Pulmonary artery endothelial cell (primary cell): ENCODE results near the gene ZDHHC18. TPM values are rescaled to one million over a fixed set of nuclear protein-coding genes. Genes with fewer than 3 reads are reported as not detected.
"Not testable (repeated sequence)": the region's sequence is repeated elsewhere in the genome, so short reads cannot be mapped to it uniquely, and the experiment has no call there.

Experiments
- DNase-seq: peaks from one replicate; pipeline ENCODE4 v3.0.0-alpha.2; 2011; ENCODE audit warnings: low read depth, low spot score
- total RNA-seq: library from RNA; depleted of rRNA; stranded (reverse); fragments of >200 nt; gene quantifications from 2 replicates; pipeline ENCODE4 v1.2.3, GENCODE V29; 2014

The ZDHHC18 gene
- total RNA-seq, 1 donor from 2014 or later: 6.5 TPM

DNA sequence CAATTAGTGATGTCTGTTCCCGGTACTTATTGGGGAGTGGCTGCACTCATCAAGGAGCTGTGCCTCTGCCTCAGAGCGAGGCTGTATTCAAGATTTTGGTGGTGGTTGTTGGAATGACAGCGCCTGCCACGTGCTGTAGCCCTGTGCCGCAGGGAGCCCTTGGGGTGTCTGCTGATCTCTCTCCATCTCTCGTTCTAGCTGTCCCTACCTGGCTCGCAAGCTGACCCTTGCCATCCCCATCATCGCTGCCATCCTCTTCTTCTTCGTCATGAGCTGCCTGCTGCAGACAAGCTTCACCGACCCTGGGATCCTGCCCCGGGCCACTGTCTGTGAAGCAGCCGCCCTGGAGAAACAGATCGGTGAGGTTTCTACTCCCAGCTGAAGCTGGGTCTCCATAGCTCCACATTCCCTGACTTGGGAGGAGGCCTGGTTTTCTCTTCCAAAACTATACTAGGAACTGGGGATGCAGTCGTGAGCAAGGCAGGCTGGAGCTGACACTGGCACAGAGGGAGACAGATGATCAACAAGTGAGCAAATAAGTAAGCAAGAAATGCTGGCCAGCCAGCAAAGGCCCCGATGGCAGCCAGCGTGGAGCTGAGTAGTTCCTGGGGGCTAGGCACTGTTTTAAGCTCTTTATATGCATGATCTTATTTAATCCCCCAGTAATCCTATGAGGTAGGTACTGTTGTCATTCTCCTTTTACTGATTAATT, 5.9 kb downstream of the ZDHHC18 start:
- DNase-seq: no peak

DNA sequence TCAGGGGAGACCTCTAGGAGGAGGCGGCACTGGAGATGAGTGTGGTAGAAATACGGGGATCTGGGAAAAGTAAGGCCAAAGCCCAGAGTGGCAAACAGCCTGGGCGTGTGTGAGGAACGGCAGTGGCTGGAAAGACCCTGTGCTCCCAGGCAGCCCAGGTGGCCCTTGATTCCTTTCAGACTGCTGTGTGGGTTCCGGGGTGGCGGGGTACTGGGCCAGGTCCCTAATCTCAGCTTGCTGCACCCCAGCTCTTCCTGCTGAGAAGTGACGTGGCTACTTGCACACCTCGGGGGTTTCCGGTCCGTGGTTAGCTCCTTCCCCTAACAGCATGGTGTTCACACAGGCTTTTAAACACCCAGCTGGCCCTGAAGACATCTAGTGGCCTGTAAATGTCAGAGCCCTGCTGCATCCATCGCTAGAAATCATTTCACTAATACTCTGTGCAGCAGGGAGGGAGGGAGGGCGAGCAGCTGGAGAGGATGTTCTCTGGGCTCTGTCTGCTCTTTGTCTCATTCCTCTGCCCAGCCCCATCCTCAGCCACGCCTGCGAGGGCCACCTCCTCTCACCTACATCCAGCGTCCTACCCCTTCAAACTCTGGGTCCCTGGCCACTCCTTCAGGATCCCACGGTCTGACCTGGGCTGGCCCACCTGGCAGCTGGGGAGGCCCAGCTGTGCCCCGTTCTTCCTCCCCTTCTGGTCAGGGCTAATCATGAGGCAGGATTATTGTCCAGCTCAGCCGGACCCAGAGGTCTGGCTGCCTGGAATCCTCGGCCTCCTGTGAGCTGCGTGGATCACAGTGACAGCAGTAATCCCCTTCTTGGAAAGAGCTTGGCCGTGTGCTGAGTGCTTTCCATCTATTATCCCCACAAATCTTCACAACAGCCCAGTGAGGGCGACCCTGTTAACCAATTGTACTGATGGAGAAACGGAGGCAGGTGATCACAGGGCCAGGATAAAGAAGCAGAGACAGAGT, 7.2 kb downstream of the ZDHHC18 start:
- no peak for DNase-seq

DNA sequence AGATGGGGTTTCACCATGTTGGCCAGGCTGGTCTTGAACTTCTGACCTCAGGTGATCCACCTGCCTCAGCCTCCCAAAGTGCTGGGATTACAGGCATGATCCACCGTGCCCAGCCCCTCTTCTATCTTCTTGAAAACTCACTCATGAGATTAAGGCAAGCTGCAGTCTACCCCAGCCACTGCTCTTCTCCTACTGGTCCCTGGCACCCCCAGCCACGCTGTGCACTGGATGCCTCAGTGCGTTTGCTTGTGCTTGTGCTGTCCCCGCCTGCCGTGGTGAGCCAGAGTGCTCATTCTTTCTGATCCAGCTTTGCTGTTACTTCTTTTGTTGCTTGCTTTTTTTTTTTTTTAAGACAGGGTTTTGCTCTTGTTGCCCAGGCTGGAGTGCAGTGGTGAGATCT, 11.2 kb downstream of the ZDHHC18 start:
- not testable (repeated sequence) for DNase-seq

DNA sequence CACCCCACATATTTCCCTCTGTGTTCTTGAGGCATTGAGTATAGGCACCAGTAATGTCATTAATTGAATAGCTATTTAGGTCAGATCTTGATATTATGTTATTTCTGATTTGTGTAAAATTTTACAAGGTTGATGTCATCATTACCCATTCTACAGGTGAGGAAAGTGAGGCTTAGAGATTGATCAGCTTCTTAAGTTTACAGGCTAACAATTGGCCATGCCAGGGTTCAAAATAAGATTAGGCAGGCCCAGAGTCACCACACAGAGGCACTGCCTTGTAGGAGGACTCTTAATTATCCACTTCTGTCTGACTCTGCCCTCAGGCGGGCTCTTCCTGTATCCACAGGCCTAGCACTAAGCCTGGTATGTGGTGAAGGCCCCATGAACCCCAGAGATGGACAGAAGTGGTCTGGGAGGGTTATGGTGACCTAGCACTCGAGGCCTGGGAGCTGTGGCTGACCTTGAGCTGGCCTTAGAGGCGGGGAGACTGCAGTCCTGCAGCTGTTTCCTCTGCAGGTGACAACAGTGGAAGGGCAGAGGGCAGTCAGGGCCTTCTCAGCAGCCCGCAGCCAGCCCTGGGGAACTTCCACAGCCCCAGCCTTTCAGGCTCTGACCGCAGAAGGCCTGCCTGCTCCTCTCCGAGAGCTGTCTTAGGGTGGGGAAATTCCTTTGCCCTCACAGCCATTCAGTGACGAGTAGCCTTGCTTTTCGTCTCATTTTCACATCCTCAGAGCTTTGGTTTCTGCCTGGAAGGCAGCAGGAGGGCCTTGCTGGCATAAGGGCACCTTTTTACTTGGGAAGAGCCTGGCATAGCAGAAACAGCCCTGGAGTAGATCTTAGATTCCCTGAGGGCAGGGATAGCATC, 12.2 kb downstream of the ZDHHC18 start:
- DNase-seq: no peak

DNA sequence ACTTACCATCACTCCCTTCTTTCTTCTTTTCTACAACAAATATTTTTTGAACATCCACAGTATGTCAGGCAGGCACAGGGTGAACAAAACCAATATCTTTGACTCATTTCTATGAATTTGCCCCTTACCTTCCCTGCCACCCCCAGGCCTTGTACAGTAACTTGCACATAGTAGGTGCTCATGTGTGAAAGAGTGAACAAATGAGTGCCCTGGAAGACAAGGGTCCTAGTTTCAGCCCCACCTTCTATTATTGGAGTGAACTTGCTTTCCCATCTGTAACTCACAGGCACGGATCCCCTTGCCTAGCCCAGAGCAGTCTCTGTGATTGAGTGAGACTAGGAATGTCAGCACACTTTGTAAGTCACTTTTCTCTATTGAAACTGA, 12.8 kb downstream of the ZDHHC18 start:
- no peak for DNase-seq

DNA sequence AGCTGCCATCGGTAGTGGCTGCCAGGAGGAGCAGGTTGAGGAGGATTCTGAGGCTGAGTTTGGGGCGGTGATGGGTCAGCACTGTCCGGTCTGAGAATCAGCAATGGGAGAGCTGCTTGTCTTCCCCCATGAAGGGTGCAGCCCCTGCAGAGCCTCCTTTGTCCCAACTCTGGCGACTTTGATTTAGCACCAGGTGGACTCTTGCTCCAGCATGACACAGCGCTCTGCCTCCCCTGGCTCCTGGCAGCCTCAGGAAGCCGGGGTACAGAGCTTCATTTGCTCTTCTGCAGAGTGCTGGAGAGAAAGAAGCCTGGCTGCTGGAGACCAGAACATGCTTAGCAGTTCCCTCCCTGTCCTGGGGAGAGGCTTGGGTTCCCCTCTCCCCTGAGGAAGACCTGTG, 13.3 kb downstream of the ZDHHC18 start:
- no peak for DNase-seq

DNA sequence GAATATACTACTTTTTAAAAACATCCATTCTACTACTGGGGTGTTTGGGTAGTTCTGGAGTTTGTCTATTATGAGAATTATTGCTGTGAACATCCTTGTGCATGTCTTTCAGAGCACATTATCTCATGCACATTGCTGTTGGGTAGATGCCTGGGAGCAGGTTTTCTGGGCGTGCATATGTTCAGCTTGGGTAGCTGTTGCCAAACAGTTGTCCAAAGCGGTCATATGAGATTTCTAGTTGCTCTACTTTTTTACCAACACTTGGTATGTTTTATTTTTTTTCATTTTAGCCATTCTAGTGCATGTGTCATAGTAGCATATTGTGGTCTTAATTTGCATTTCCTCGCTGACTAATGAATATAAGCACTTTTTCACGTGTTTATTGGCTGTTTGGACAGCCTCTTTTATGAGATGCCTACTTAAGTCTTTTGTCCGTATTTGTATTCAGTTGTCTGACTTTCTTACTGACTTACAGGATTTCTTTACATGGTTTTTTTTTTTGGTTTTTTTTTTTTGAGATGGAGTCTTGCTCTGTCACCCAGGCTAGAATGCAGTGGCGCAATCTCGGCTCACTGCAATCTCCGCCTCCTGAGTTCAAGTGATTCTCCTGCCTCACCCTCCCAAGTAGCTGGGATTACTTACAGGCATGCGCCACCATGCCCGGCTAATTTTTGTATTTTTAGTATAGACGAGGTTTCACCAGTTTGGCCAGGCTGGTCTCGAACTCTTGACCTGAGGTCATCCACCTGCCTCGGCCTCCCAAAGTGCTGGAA, 18.1 kb downstream of the ZDHHC18 start:
- no peak for DNase-seq

DNA sequence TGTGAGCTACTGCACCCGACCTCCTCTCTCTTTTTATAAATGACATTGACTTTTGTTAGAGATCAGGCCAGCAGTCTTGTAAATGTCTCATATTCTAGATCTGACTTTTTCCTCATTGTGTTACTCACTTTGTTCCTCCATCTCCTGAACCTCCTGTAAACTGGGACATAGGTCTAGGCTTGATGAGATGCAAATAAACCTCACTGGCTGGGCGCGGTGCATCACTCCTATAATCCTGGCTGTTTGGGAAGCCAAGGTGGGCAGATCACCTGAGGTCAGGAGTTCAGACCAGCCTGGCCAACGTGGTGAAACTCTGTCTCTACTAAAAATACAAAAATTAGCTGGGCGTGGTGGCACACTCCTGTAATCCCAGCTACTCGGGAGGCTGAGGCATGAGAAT, 21.3 kb downstream of the ZDHHC18 start:
- not testable (repeated sequence) for DNase-seq

DNA sequence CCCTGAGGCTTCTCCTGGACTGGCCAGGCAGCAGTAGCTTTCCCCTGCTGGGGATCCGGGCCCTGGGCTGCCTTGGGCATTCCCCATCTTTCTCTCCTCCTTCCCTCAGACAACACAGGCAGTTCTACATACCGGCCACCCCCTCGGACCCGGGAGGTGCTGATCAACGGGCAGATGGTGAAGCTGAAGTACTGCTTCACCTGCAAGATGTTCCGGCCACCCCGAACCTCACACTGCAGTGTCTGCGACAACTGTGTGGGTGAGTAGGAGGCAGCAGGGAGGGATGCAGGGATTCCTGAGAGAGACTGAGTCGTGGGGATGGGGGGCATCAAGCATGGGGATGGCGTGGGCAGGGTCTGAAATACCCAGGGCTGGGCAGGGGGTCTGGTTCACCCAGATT, 22.0 kb downstream of the ZDHHC18 start:
- DNase-seq: no peak

DNA sequence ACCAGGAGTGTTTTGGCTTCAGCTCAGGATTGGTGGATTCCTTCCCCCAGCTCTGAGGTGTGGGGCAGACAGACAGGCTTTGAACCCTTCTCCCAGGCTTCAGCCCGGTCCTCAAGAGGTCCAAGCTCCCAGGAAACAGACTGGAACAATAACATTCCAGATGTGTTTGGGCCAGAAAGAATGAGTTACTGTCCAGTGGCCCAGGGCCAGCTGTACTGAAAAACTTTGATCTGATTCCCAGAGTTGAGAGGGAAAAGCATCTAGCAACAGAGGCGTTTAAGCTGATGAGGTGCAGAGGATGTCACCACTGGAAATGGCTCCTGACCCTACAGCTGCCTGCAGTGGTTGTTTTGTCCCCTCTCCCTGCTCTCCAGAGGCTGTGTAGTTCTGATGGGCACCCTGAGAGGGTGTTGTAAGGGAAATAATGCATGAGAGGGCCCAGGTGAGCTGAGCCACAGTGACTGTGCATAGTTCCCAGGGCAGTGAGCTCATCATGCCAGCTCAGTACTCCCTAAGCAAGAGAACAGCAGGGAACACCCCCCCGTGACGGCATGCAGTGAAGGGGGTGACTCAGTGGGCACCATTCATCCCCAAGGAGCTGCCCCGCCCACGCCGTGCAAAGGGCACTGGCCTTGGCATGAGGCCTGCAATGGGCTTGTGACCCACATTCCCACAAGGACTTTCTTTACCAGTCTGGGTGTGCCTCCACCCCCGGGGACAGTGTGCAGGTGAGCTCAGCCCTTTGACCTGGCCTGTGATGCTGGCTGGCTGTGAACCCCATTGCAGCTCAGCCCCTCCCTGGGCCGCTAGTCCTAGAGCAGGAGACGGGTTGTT, 22.7 kb downstream of the ZDHHC18 start:
- DNase-seq: peak; percentile 54

DNA sequence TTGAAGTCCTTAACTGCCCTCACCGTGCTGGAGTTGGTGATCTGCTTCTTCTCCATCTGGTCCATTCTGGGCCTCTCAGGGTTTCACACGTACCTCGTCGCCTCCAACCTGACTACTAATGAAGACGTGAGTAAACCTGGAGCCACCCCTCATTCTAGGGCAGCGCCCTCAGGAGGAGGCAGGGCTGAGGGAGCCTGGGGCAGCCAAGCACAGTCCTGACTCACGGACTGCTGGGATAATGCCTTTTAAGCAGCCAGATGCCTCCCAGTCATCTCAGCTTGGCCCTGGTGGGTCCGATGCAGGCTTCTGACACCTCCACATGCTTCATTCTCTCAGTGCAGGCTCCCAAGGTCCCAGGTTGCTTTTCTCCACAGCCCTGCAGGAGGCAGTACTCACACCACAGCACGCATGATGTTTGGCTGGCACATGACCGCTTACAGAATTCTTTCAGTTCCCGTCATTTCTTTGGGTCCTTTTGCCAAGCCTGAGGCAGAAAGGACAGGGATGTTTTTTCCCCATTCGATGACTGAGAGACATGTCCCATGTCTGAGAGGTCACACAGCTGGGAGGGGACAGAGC, 24.7 kb downstream of the ZDHHC18 start:
- no peak for DNase-seq

DNA sequence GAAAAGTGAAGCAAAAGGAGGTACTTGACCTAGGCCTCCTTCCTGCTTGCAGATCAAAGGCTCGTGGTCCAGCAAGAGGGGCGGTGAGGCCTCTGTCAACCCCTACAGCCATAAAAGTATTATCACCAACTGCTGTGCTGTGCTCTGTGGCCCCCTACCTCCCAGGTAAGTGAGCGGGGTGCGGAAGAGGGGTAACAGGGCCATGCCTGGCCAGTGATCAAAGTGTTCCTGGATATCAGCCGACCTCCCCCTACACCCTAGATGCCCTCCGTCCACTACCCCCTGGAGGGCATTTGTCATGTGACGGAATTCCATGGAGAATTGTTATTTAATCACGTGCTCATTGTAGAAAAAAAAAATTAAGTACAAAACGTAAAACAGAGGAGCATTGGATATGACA, 26.2 kb downstream of the ZDHHC18 start:
- no peak for DNase-seq

DNA sequence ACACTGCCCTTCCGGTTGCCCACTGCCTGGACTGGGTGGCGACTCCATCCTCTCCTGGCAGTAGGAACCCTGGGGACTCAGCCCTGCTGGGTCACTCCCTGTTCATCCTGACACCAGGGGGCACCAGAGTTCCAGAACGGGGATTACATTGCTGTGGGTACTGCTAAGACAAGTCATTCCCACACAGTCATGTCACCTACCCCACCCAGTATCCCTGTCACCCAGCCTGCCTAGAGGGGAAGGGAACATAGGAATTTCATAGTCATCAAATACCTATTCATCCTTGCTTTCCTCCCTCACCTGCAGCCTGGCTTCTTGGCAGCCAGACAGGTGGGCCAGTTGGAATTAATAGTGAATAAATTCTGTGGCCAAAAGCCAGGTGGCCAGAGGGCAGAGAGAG, 26.7 kb downstream of the ZDHHC18 start:
- peak; percentile 36 for DNase-seq

DNA sequence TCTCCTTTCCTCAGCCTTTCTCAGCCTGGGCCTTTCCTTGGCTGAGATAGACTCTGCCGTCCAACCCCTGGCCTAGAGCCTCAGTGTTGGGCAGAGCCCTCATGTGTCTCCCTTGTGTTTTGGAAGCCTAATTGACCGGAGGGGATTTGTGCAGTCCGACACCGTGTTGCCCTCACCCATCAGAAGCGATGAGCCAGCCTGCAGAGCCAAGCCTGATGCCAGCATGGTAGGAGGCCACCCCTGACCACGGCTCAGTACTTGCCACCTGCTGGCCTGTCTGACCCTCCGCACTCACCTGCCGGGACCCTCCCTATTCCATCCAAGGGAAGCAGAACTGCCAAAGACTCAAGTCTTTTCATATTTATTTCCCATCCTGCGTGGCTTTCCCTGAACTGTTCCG, 27.1 kb downstream of the ZDHHC18 start:
- DNase-seq: no peak

DNA sequence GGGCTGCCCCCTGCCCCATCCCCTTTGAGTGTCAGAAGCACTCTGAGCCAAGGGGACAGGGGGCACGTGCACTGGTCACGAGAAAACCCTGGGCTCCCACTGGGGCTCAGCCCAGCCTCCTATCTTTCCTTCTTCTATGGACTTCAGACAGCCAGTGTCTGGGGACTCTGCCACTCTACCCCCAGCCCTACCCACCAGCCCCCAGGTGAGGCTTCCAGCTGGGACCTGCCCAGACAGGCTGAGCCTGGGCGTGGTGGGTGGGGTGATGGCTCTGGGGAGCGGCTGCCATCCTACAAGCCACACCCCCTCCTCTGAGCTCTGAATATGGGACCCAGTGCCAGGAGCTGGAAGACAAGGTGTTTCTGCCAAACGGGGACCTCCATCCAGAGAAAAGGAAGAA, 28.4 kb downstream of the ZDHHC18 start:
- no peak for DNase-seq

DNA sequence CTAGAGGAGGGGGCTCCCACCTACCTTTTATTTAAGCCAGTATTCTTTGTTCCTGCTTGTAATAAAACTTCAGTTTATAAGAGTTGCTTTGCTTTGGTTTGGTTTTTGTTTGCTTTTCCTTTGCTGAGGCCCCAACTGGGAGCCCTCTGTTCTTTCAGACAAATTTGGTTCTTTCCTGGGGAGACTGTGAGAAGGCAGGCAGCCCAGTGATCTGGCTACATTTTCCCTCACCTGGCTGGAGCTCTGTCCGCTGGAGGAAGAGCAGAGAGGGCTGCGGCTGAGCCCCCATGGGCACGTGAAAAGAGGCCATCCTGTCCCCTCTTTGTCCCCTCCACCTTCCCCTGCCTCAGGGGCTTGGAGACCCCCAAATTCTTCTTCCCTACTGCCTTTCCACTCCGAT, 29.1 kb downstream of the ZDHHC18 start:
- no peak for DNase-seq

DNA sequence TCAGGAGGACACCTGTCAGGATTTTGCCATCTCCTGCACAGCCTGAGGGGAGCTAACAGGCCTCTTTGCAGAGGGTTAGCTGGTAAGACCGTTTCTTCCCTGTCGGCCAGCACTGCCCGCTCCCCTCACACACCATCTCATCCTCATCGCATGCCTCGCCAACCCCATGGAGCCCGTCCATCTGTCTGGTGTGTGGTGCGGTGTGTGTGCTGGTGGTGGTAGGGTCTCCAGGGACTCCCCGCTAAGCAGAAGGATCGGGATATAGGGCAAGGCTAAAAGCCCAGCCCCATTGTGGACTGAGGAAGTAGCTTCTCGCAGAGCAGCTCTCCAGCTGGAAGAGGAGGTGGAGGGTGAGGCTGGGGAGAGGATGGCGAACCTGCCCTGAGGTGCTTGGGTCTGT, 29.7 kb downstream of the ZDHHC18 start:
- DNase-seq: no peak

DNA sequence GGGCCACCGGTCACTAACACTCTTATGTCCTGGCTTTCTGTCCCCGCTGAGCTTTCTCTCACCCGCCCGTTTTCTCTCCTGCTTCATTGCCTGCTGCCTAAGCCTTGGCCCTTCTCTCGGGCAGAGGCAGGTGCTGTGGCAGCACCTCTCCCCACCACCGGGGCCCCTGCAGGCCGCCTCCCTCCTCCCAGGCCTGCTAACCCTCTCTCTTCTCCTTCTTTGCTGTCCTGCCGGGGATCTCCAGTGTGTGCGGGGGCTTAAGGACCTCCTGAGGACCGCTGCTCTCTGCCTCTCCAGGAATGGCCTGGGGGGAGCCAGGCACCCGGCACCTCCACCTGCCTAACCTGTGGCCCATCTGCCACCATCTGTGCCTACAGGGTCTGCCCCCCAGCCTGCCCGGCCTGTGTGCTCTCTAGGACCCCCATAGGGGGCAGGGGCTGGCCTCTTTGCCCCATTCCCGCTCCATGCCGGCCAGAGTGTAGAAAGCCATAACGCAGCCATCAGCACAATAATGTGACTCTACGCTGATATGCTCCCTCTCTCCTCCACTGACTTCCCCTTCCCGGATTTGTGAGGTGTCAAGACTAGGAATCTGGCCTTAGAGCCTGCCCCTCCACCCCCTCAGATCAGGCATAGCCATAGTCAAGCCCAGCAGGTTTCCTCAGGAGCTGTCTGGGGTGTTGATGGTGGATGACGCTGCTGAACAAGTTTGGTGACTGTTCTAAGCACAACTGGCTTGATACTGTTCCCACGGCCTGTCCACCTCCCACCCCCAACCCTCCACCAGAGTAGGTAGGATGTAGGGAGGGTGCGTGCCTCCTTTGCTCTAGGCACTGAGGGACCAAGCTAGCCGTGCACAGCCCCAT, 30.3 kb downstream of the ZDHHC18 start:
- DNase-seq: no peak
